Measurements from ENCODE around the gene EXOC6B. TPM values are rescaled to one million over a fixed set of nuclear protein-coding genes. Genes with fewer than 3 reads are reported as not detected.

EXOC6B gene
- total and polyA plus RNA-seq, 2 of the 8 experiments (the other 6 are each of a cell fraction or from before 2014, with no cell fraction given): 13.5 to 33.0 TPM

GRCh38 chr2:72607189-72607588 is 218.6 kb downstream of the EXOC6B start:
- FAIRE-seq: no peak
- no peak overlapping the region for H3K4me3 ChIP-seq (ENCODE audit: extremely low read depth in 1 of 4, insufficient read depth in 2 of 4, low read depth in 3 of 4, low read length in 4 of 4)
- no peak overlapping the region for H3K4me2 ChIP-seq (ENCODE audit: insufficient read depth in 1 of 2, low read depth in 2 of 2, low read length in 2 of 2)
- H3K36me3 ChIP-seq (ENCODE audit: control insufficient read depth in 2 of 4, insufficient read depth in 4 of 4, low read length in 3 of 4): no peaks in the 10 kb centered on the region; a peak in 1 of 8 replicates
- H2BK15ac ChIP-seq (ENCODE audit: low read length): no peak overlapping the region
- no peaks in the 10 kb centered on the region for H4K20me1 ChIP-seq (replicated peaks in 1 of 2; ENCODE audit: control insufficient read depth in 1 of 2, insufficient read depth in 2 of 2, low read length in 2 of 2)
- H3K4ac ChIP-seq (replicated peaks; ENCODE audit: insufficient read length, low read depth, low read length): no peak overlapping the region
- H3K9ac ChIP-seq (replicated peaks in 1 of 4; ENCODE audit: extremely low read depth in 1 of 4, low read depth in 3 of 4, low read length in 3 of 4): no peak overlapping the region
- H2AFZ ChIP-seq (ENCODE audit: low read length): no peak overlapping the region
- no peak overlapping the region for H2BK12ac ChIP-seq (ENCODE audit: low read depth, low read length)
- no peak overlapping the region for H2AK5ac ChIP-seq (ENCODE audit: low read depth, low read length)
- H4K5ac ChIP-seq (ENCODE audit: insufficient read length, low read depth, low read length): no peak overlapping the region
- H3K18ac ChIP-seq (ENCODE audit: extremely low read depth, low read length): no peak overlapping the region
- H4K91ac ChIP-seq (replicated peaks; ENCODE audit: insufficient read length, low read length): no peak overlapping the region
- no peak overlapping the region for H3K56ac ChIP-seq (replicated peaks; ENCODE audit: insufficient read length, low read depth, low read length)
- no peak for DNase-seq (ENCODE audit: low read depth in 1 of 2, low spot score in 2 of 2)
- H3K27me3 ChIP-seq (replicated peaks in 1 of 4; ENCODE audit: control insufficient read depth in 3 of 4, extremely low read depth in 1 of 4, insufficient read depth in 3 of 4, low read length in 3 of 4): no peaks in the 10 kb centered on the region
- H3K79me1 ChIP-seq (ENCODE audit: low read depth, low read length): no peaks in the 10 kb centered on the region
- H2BK120ac ChIP-seq (replicated peaks; ENCODE audit: low read depth, low read length): no peak overlapping the region
- ChIA-PET CTCF (ENCODE audit: partially characterized antibody) (interaction anchor here (0.6 kb wide), 1 partner anchor 552 kb away, joined by 3 read pairs; no protein-coding TSS in a partner anchor), POLR2A (ENCODE audit: partially characterized antibody) (no interaction called here)
- no peak overlapping the region for H3K27ac ChIP-seq (ENCODE audit: low read depth, low read length)
- H2BK5ac ChIP-seq (ENCODE audit: low read depth, low read length): no peak overlapping the region
- H2BK20ac ChIP-seq (ENCODE audit: low read length): no peak overlapping the region
- no peak for TF ChIP-seq ASH2L (IDR thresholded peaks at IDR 0.05; ENCODE audit: low read length)
- no peak for TF ChIP-seq ATF3 (IDR thresholded peaks at IDR 0.05; ENCODE audit: insufficient read depth, low read depth, low read length)
- TF ChIP-seq CREB1 (IDR thresholded peaks at IDR 0.05): no peak
- TF ChIP-seq GTF2F1 (IDR thresholded peaks at IDR 0.05; ENCODE audit: borderline replicate concordance, low read depth, low read length): no peak
- TF ChIP-seq SUZ12 (IDR thresholded peaks at IDR 0.05; ENCODE audit: low read length): no peak
- no peak for TF ChIP-seq MAFK (IDR thresholded peaks at IDR 0.05; ENCODE audit: low read depth, low read length)
- no peak for TF ChIP-seq RXRA (IDR thresholded peaks at IDR 0.05; ENCODE audit: insufficient read depth, low read depth, low read length)
- TF ChIP-seq CEBPB (IDR thresholded peaks at IDR 0.05; ENCODE audit: low read depth, low read length): no peak
- TF ChIP-seq CHD2 (IDR thresholded peaks at IDR 0.05; ENCODE audit: low read length): no peak
- no peak for TF ChIP-seq JUN (IDR thresholded peaks at IDR 0.05; ENCODE audit: low read depth, low read length)
- no peak for TF ChIP-seq BCL11A (IDR thresholded peaks at IDR 0.05; ENCODE audit: low read depth in 2 of 2, low read length in 2 of 2)
- TF ChIP-seq PHF8 (conservative IDR thresholded peaks at IDR 0.05; ENCODE audit: low read depth, low read length): no peak
- no peak for TF ChIP-seq CHD1 (IDR thresholded peaks at IDR 0.05; ENCODE audit: low read depth, low read length)
- no peak overlapping the region for H4K8ac ChIP-seq (ENCODE audit: extremely low read depth, insufficient read depth, low read length)
- peaks cover 0 to 3% of the 10 kb centered on the region in 2 experiments; a peak in 2 of 4 replicates for H3K9me3 ChIP-seq (ENCODE audit: insufficient read depth in 2 of 2, low read depth in 1 of 2, low read length in 1 of 2)
- H3K14ac ChIP-seq (ENCODE audit: insufficient read length): no peak overlapping the region
- peaks cover 0 to 2% (median 0%) of the 10 kb centered on the region in 4 experiments; a peak in 1 of 7 replicates for H3K4me1 ChIP-seq (replicated peaks in 1 of 4; ENCODE audit: control insufficient read depth in 3 of 4, insufficient read depth in 4 of 4, low read length in 3 of 4)
- WGBS, 2 experiments (ENCODE audit: extremely low coverage in 1 of 2, insufficient coverage in 1 of 2, insufficient read length in 1 of 2, insufficient replicate concordance in 2 of 2, low coverage in 1 of 2, low lambda C conversion rate in 2 of 2, missing lambda C conversion rate in 1 of 2): 94% methylated on average over 2 of the region's 2 CpGs; no CpG with 5 or more reads in 1 of the 2 experiments
- no peak overlapping the region for H3K23ac ChIP-seq (ENCODE audit: insufficient read length)
- H3K79me2 ChIP-seq (ENCODE audit: control insufficient read depth in 1 of 2, insufficient read depth in 2 of 2, low read length in 2 of 2): no peaks in the 10 kb centered on the region
- H3K23me2 ChIP-seq (ENCODE audit: low read depth, low read length): no peaks in the 10 kb centered on the region
